ENCODE data around the gene SLC30A5. TPM values are rescaled to one million over a fixed set of nuclear protein-coding genes. Genes with fewer than 3 reads are reported as not detected.
"Not testable (repeated sequence)": the region's sequence is repeated elsewhere in the genome, so short reads cannot be mapped to it uniquely, and the experiment has no call there.

Gene SLC30A5
- total RNA-seq, 1 experiment from 2014 or later, result 64.6 TPM

DNA sequence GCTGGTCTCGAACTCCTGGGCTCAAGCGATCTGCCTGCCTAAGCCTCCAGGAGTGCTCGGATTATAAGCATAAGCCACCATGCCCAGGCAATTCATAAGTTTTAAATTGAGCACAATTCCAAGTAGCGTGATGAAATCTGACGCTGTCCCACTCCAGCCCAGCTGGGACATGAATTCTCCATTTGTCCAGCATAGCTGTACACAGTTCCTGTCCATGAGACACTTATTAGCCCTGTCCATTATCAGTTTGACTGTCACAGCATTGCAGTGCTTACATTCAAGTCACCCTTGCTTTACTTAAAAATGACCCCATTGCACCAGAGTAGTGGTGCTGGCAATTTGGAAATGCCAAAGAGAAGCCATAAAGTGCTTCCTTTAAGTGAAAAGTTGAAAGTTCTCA lies 7.6 kb upstream of the SLC30A5 start:
- no TSS peak for BruUV-seq (replicated peaks)
- intact Hi-C loops (cut with micrococcal nuclease; ENCODE audit: unreplicated experiment), result no loop called here
- CTCF ChIA-PET, result no interaction called here
- no peak for DNase-seq (ENCODE audit: low spot score)
- Histone ChIP-seq H3K27me3 (replicated peaks; ENCODE audit: insufficient read depth, low read depth, low read length, poor library complexity) (no peaks in the 10 kb centered on the region), H3K36me3 (ENCODE audit: insufficient read depth, low read length, poor library complexity, severe bottlenecking) (no peaks in the 10 kb centered on the region), H3K4me3 (ENCODE audit: low read depth, low read length, poor library complexity, severe bottlenecking) (no peak overlapping the region), H3K4me1 (ENCODE audit: insufficient read depth, low read length, poor library complexity, severe bottlenecking) (peaks cover 4% of the 10 kb centered on the region), H3K27ac (ENCODE audit: low read depth, low read length, poor library complexity, severe bottlenecking) (no peak overlapping the region), H3K9me3 (ENCODE audit: low read depth, low read length, poor library complexity, severe bottlenecking) (no peaks in the 10 kb centered on the region)
- POLR2A ChIA-PET (ENCODE audit: low non-redundant PET), result no interaction called here
- no peak for TF ChIP-seq EZH2 (IDR thresholded peaks at IDR 0.05; ENCODE audit: borderline replicate concordance, low read depth, low read length, poor library complexity, severe bottlenecking)
- TF ChIP-seq, protein P1, sequence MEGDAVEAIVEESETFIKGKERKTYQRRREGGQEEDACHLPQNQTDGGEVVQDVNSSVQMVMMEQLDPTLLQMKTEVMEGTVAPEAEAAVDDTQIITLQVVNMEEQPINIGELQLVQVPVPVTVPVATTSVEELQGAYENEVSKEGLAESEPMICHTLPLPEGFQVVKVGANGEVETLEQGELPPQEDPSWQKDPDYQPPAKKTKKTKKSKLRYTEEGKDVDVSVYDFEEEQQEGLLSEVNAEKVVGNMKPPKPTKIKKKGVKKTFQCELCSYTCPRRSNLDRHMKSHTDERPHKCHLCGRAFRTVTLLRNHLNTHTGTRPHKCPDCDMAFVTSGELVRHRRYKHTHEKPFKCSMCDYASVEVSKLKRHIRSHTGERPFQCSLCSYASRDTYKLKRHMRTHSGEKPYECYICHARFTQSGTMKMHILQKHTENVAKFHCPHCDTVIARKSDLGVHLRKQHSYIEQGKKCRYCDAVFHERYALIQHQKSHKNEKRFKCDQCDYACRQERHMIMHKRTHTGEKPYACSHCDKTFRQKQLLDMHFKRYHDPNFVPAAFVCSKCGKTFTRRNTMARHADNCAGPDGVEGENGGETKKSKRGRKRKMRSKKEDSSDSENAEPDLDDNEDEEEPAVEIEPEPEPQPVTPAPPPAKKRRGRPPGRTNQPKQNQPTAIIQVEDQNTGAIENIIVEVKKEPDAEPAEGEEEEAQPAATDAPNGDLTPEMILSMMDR (conservative IDR thresholded peaks at IDR 0.05; ENCODE audit: low read depth, low read length), result no peak

- CTCF ChIA-PET; H3K36me3 ChIP-seq (ENCODE audit: insufficient read depth, low read length, poor library complexity, severe bottlenecking); H3K4me1 ChIP-seq (ENCODE audit: insufficient read depth, low read length, poor library complexity, severe bottlenecking); BruUV-seq (replicated peaks); H3K27me3 ChIP-seq (replicated peaks; ENCODE audit: insufficient read depth, low read depth, low read length, poor library complexity); DNase-seq (ENCODE audit: low spot score); H3K9me3 ChIP-seq (ENCODE audit: low read depth, low read length, poor library complexity, severe bottlenecking); intact Hi-C loops (cut with micrococcal nuclease; ENCODE audit: unreplicated experiment); H3K27ac ChIP-seq (ENCODE audit: low read depth, low read length, poor library complexity, severe bottlenecking); POLR2A ChIA-PET (ENCODE audit: low non-redundant PET); H3K4me3 ChIP-seq (ENCODE audit: low read depth, low read length, poor library complexity, severe bottlenecking): not testable (repeated sequence)
These were observed 5.8 kb upstream of the SLC30A5 start for GRCh38 chr5:69088006-69088405.

DNA sequence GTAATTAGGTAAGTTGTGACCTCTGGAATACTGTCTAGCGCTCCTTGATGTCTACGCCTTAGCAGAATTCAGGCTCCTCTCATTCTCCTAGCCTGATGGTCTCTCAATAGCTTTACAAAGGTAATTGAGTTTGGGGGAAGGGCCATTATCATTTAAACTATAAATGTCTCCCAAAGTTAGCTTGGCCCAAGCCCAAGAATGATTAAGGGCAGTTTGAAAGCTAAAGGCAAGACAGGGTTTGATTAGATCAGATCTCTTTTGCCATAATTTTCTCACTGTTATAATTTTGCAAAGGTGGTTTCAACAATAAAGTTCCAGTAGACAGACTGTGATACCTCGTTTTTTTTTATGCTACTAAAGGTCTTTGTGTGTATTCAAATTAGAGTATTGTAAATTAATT lies 3.7 kb upstream of the SLC30A5 start:
- no peaks in the 10 kb centered on the region for H3K27me3 ChIP-seq (replicated peaks; ENCODE audit: insufficient read depth, low read depth, low read length, poor library complexity)
- intact Hi-C loops (cut with micrococcal nuclease; ENCODE audit: unreplicated experiment), result loop anchor here (5.0 to 10.0 kb wide), 3 partner anchors 125 to 275 kb away; partner anchors contain the start of genes AK6, CCDC125, RAD17 and TAF9
- H3K36me3 ChIP-seq (ENCODE audit: insufficient read depth, low read length, poor library complexity, severe bottlenecking), result no peaks in the 10 kb centered on the region
- CTCF ChIA-PET, result no interaction called here
- TF ChIP-seq EZH2 (IDR thresholded peaks at IDR 0.05; ENCODE audit: borderline replicate concordance, low read depth, low read length, poor library complexity, severe bottlenecking), result no peak
- TF ChIP-seq, protein P1 (conservative IDR thresholded peaks at IDR 0.05; ENCODE audit: low read depth, low read length), result no peak
- H3K9me3 ChIP-seq (ENCODE audit: low read depth, low read length, poor library complexity, severe bottlenecking), result no peaks in the 10 kb centered on the region
- POLR2A ChIA-PET (ENCODE audit: low non-redundant PET), result no interaction called here
- peaks cover 3% of the 10 kb centered on the region for H3K4me1 ChIP-seq (ENCODE audit: insufficient read depth, low read length, poor library complexity, severe bottlenecking)
- no peak for DNase-seq (ENCODE audit: low spot score)
- no peak overlapping the region for H3K4me3 ChIP-seq (ENCODE audit: low read depth, low read length, poor library complexity, severe bottlenecking)
- BruUV-seq (replicated peaks), result no TSS peak
- no peak overlapping the region for H3K27ac ChIP-seq (ENCODE audit: low read depth, low read length, poor library complexity, severe bottlenecking)

GRCh38 chr5:69091771-69092170 lies 2.0 kb upstream of the SLC30A5 start:
- intact Hi-C loops (cut with micrococcal nuclease; ENCODE audit: unreplicated experiment), result loop anchor here (5.0 to 10.0 kb wide), 3 partner anchors 123 to 273 kb away; partner anchors contain the start of genes AK6, CCDC125, RAD17 and TAF9
- no TSS peak for BruUV-seq (replicated peaks)
- Histone ChIP-seq H3K27me3 (replicated peaks; ENCODE audit: insufficient read depth, low read depth, low read length, poor library complexity) (no peaks in the 10 kb centered on the region), H3K4me3 (ENCODE audit: low read depth, low read length, poor library complexity, severe bottlenecking) (no peak overlapping the region), H3K4me1 (ENCODE audit: insufficient read depth, low read length, poor library complexity, severe bottlenecking) (peaks cover 6% of the 10 kb centered on the region), H3K27ac (ENCODE audit: low read depth, low read length, poor library complexity, severe bottlenecking) (no peak overlapping the region), H3K9me3 (ENCODE audit: low read depth, low read length, poor library complexity, severe bottlenecking) (no peaks in the 10 kb centered on the region), H3K36me3 (ENCODE audit: insufficient read depth, low read length, poor library complexity, severe bottlenecking) (peaks cover 7% of the 10 kb centered on the region)
- DNase-seq (ENCODE audit: low spot score), result no peak
- TF ChIP-seq, protein P1 (conservative IDR thresholded peaks at IDR 0.05; ENCODE audit: low read depth, low read length), result no peak
- TF ChIP-seq EZH2 (IDR thresholded peaks at IDR 0.05; ENCODE audit: borderline replicate concordance, low read depth, low read length, poor library complexity, severe bottlenecking), result no peak
- POLR2A ChIA-PET (ENCODE audit: low non-redundant PET), result no interaction called here
- CTCF ChIA-PET, result no interaction called here

Measured in A673 (cell line).